GM12878 (cell line): ENCODE measurements around the gene LIFR.

Experiments
- CTCF ChIP-seq, 3 experiments: IDR thresholded peaks in 2 of 3; conservative IDR thresholded peaks in 1 of 3; 2 replicates each; pipeline ENCODE4 v1.5.1; 2011; ENCODE audit warnings: low read depth in 3 of 3, low read length in 3 of 3, mild to moderate bottlenecking in 3 of 3, control low read depth in 2 of 3, moderate library complexity in 2 of 3, inconsistent platforms in 1 of 3, mixed read lengths in 1 of 3; ENCODE audit not compliant: control insufficient read depth in 2 of 3, insufficient read depth in 1 of 3; ENCODE audit errors: extremely low read depth in 1 of 3
- GABPA ChIP-seq: IDR thresholded peaks from 2 replicates; pipeline ENCODE4 v1.6.1; 2014; ENCODE audit warnings: antibody characterized with exemption, low read depth, mild to moderate bottlenecking, inconsistent platforms
- NR2C2 ChIP-seq: IDR thresholded peaks from 2 replicates; pipeline ENCODE4 v1.6.1; 2011; ENCODE audit warnings: borderline replicate concordance, low read depth; ENCODE audit not compliant: control insufficient read depth, insufficient read length
- RELA ChIP-seq: fragments of 450-650 bp; IDR thresholded peaks from 2 replicates; pipeline ENCODE4 v1.8.0; 2014; ENCODE audit warnings: borderline replicate concordance; ENCODE audit not compliant: partially characterized antibody
- RUNX3 ChIP-seq: IDR thresholded peaks from 2 replicates; pipeline ENCODE4 v1.6.1; 2012; ENCODE audit warnings: low read length, inconsistent platforms
- YY1 ChIP-seq: IDR thresholded peaks from 2 replicates; pipeline ENCODE4 v1.6.1; 2011; ENCODE audit warnings: low read depth, mild to moderate bottlenecking, low read length

- TF ChIP-seq CTCF (IDR thresholded peaks at IDR 0.05 in 2 of 3, conservative IDR thresholded peaks at IDR 0.05 in 1 of 3; ENCODE audit: control insufficient read depth in 2 of 3, extremely low read depth in 1 of 3, insufficient read depth in 1 of 3, low read depth in 3 of 3, low read length in 3 of 3) (no peak), RELA (no peak), GABPA (no peak), YY1 (no peak), RUNX3 (no peak), NR2C2 (no peak)
Observed at GRCh38 chr5:38536968-38537367, 19.5 kb downstream of the LIFR start.
